ENCODE measurements around the gene AP3B1. TPM values are rescaled to one million over a fixed set of nuclear protein-coding genes. Genes with fewer than 3 reads are reported as not detected.
A peak's percentile ranks its signal among the peaks of the same experiment; 100 is the strongest.

Gene AP3B1
- total RNA-seq, 1 experiment from 2014 or later = 41.8 TPM

GRCh38 chr5:77973253-77973609, 321.3 kb downstream of the AP3B1 start:
- Histone ChIP-seq H3K9ac (ENCODE audit: extremely low read depth, insufficient read length, low read length) (no peak overlapping the region), H2AK5ac (ENCODE audit: insufficient read length, low read length) (no peak overlapping the region), H3K14ac (ENCODE audit: insufficient read depth, low read length) (no peak overlapping the region), H3K23me2 (ENCODE audit: insufficient read length, low read depth, low read length, poor library complexity, severe bottlenecking) (peaks cover 8% of the 10 kb centered on the region), H2AFZ (ENCODE audit: low read length) (peak overlapping the region; percentile 11), H2BK20ac (ENCODE audit: low read depth, low read length, poor library complexity, severe bottlenecking) (no peak overlapping the region), H4K20me1 (ENCODE audit: control insufficient read depth, insufficient read depth, insufficient read length) (no peaks in the 10 kb centered on the region), H3K27me3 (ENCODE audit: insufficient read depth, low read length) (peaks cover 49% of the 10 kb centered on the region), H3K4me2 (ENCODE audit: insufficient read depth, insufficient read length, low read length) (peak overlapping the region; percentile 52), H3K79me2 (ENCODE audit: insufficient read depth, low read length) (no peaks in the 10 kb centered on the region), H4K5ac (ENCODE audit: insufficient read length, low read depth, low read length) (no peak overlapping the region), H3K23ac (ENCODE audit: insufficient read length, low read depth, low read length) (no peak overlapping the region), H4K8ac (replicated peaks; ENCODE audit: insufficient read length, low read depth, low read length) (no peak overlapping the region), H3K18ac (ENCODE audit: insufficient read length, low read depth, low read length) (no peak overlapping the region), H2BK5ac (ENCODE audit: insufficient read length, low read length) (no peak overlapping the region), H2BK15ac (ENCODE audit: low read depth, low read length) (no peak overlapping the region), H3T11ph (ENCODE audit: low read length) (no peak overlapping the region), H3K4ac (ENCODE audit: low read depth, low read length) (no peak overlapping the region), H3K79me1 (ENCODE audit: insufficient read depth, low read depth, low read length, poor library complexity, severe bottlenecking) (no peaks in the 10 kb centered on the region), H4K91ac (ENCODE audit: insufficient read length, low read depth, low read length) (no peak overlapping the region), H3K9me3 (ENCODE audit: control insufficient read depth, low read depth, low read length) (no peaks in the 10 kb centered on the region), H3K56ac (ENCODE audit: insufficient read length, low read depth, low read length) (no peak overlapping the region), H2BK120ac (ENCODE audit: low read depth, low read length, poor library complexity, severe bottlenecking) (no peak overlapping the region), H2BK12ac (ENCODE audit: insufficient read length, low read depth, low read length) (no peak overlapping the region), H3K4me1 (ENCODE audit: insufficient read depth, low read length) (no peaks in the 10 kb centered on the region), H3K27ac (ENCODE audit: insufficient read length, low read depth, low read length) (no peak overlapping the region)
- peaks cover 0 to 3% of the 10 kb centered on the region in 2 experiments; a peak in 2 of 5 replicates for H3K9me3 Mint-ChIP-seq
- H3K36me3 Mint-ChIP-seq (ENCODE audit: insufficient read depth in 1 of 3, low read depth in 3 of 3) = peaks cover 0 to 4% (median 0%) of the 10 kb centered on the region in 3 experiments; a peak in 1 of 7 replicates
- H3K4me3 Mint-ChIP-seq = peak overlapping the region; percentile 50 to 76
- no peak overlapping the region for H3K27ac Mint-ChIP-seq
- TF ChIP-seq, protein P1, sequence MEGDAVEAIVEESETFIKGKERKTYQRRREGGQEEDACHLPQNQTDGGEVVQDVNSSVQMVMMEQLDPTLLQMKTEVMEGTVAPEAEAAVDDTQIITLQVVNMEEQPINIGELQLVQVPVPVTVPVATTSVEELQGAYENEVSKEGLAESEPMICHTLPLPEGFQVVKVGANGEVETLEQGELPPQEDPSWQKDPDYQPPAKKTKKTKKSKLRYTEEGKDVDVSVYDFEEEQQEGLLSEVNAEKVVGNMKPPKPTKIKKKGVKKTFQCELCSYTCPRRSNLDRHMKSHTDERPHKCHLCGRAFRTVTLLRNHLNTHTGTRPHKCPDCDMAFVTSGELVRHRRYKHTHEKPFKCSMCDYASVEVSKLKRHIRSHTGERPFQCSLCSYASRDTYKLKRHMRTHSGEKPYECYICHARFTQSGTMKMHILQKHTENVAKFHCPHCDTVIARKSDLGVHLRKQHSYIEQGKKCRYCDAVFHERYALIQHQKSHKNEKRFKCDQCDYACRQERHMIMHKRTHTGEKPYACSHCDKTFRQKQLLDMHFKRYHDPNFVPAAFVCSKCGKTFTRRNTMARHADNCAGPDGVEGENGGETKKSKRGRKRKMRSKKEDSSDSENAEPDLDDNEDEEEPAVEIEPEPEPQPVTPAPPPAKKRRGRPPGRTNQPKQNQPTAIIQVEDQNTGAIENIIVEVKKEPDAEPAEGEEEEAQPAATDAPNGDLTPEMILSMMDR (conservative IDR thresholded peaks at IDR 0.05) = peak; percentile 44
- peaks cover 100% of the 10 kb centered on the region for H3K27me3 Mint-ChIP-seq (ENCODE audit: low read depth)
- DNase-seq = peak; percentile 73
- no CpG with 5 or more reads among the region's 19 CpGs for WGBS (ENCODE audit: extremely low coverage, insufficient read length, low lambda C conversion rate)
- peaks cover 7 to 14% of the 10 kb centered on the region in 2 experiments for H3K4me1 Mint-ChIP-seq

Data from H9 (cell line).